ENCODE data around the gene CTBP2. TPM values are rescaled to one million over a fixed set of nuclear protein-coding genes. Genes with fewer than 3 reads are reported as not detected.

CTBP2 gene
- total and polyA plus RNA-seq, 4 donors, result 19.2 to 80.6 (median 63.2) TPM

DNA sequence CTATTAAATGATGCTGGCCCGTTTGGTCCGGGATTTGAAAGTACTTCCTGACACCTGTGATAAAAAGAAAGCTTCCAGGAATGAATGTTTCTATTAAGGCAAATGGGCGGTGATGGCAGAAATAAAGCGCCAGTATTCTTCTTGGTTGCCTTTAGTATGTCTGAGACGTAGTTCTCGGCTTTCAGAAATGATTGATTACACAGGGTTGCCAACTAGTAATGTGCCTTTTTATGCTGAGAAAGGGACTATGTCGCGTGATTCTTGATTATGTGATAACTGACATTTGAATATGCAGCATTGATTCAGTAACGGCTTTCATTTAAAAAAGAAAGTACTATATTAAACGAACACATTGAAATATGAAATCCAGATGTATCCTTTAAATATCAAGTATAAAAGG is 204.5 kb downstream of the CTBP2 start:
- Histone ChIP-seq H3K36me3 (ENCODE audit: control insufficient read depth in 4 of 4, insufficient read depth in 4 of 4, low read length in 4 of 4) (peaks cover 0 to 2% (median 0%) of the 10 kb centered on the region in 4 donors), H3K9ac (ENCODE audit: insufficient read depth in 1 of 2, low read length in 2 of 2) (peak overlapping the region in 1 of 2 donors; percentile 64), H3K4me1 (ENCODE audit: control insufficient read depth in 5 of 5, insufficient read depth in 5 of 5, low read length in 5 of 5) (peaks cover 2 to 23% (median 8%) of the 10 kb centered on the region in 5 donors), H3K9me3 (ENCODE audit: control insufficient read depth in 4 of 4, insufficient read depth in 3 of 4, low read length in 3 of 4) (no peaks in the 10 kb centered on the region), H3K27me3 (ENCODE audit: control insufficient read depth in 3 of 3, insufficient read depth in 3 of 3, low read length in 2 of 3) (no peaks in the 10 kb centered on the region), H3K27ac (ENCODE audit: low read depth in 1 of 2, low read length in 1 of 2) (no peak overlapping the region), H3K4me3 (no peak overlapping the region)
- no peak for TF ChIP-seq CTCF (IDR thresholded peaks at IDR 0.05; ENCODE audit: control extremely low read depth, extremely low read depth)
- WGBS, 2 donors, result 69 to 74% methylated on average over 10 of the region's 10 CpGs
- DNase-seq, result peak; percentile 18 to 89 (median 87)
- ATAC-seq (ENCODE audit: insufficient read depth, low FRiP score), result no peak

GRCh38 chr10:124955243-124955642 is 205.1 kb downstream of the CTBP2 start:
- TF ChIP-seq CTCF (IDR thresholded peaks at IDR 0.05; ENCODE audit: control extremely low read depth, extremely low read depth), result no peak
- Histone ChIP-seq H3K9ac (ENCODE audit: insufficient read depth in 1 of 2, low read length in 2 of 2) (no peak overlapping the region), H3K27ac (ENCODE audit: low read depth in 1 of 2, low read length in 1 of 2) (no peak overlapping the region)

DNA sequence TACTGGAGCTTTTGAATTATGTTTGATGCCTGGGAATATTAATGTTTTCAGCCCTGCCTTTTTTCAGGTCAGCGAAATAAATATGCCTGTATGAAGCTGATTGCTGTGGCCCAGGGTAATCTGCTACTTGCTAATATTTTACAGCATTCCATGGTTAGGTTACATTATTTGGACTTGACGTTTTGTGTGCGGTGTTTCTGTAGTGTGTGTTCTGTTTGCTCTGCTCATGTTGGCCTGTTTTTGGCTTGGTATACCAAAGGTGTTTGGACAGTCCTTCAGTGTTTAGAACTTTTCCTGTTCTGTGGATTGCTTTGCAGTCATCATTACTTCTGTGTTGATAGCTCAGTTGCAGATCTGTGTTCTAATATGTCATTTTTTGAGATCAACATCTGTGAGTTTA is 206.9 kb downstream of the CTBP2 start:
- WGBS, 2 donors, result 71 to 77% methylated on average over 3 of the region's 3 CpGs

More at GRCh38 chr10:124955243-124955642, 205.1 kb downstream of the CTBP2 start:
- DNase-seq (peak; percentile 26 to 83 (median 76)), ATAC-seq (ENCODE audit: insufficient read depth, low FRiP score) (no peak)
- Histone ChIP-seq H3K9me3 (ENCODE audit: control insufficient read depth in 4 of 4, insufficient read depth in 3 of 4, low read length in 3 of 4) (no peaks in the 10 kb centered on the region), H3K36me3 (ENCODE audit: control insufficient read depth in 4 of 4, insufficient read depth in 4 of 4, low read length in 4 of 4) (peaks cover 0 to 2% (median 0%) of the 10 kb centered on the region in 4 donors), H3K4me3 (no peak overlapping the region), H3K4me1 (ENCODE audit: control insufficient read depth in 5 of 5, insufficient read depth in 5 of 5, low read length in 5 of 5) (peaks cover 2 to 23% (median 8%) of the 10 kb centered on the region in 5 donors), H3K27me3 (ENCODE audit: control insufficient read depth in 3 of 3, insufficient read depth in 3 of 3, low read length in 2 of 3) (no peaks in the 10 kb centered on the region)
- WGBS, 2 donors, result 67 to 75% methylated on average over 7 of the region's 7 CpGs

More for the DNA sequence above, 206.9 kb downstream of the CTBP2 start:
- H3K27me3 ChIP-seq (ENCODE audit: control insufficient read depth in 3 of 3, insufficient read depth in 3 of 3, low read length in 2 of 3), result no peaks in the 10 kb centered on the region
- H3K9ac ChIP-seq (ENCODE audit: insufficient read depth in 1 of 2, low read length in 2 of 2), result no peak overlapping the region
- H3K36me3 ChIP-seq (ENCODE audit: control insufficient read depth in 4 of 4, insufficient read depth in 4 of 4, low read length in 4 of 4), result peaks cover 0 to 4% (median 2%) of the 10 kb centered on the region in 4 donors
- peaks cover 2 to 23% (median 8%) of the 10 kb centered on the region in 5 donors for H3K4me1 ChIP-seq (ENCODE audit: control insufficient read depth in 5 of 5, insufficient read depth in 5 of 5, low read length in 5 of 5)
- TF ChIP-seq CTCF (IDR thresholded peaks at IDR 0.05; ENCODE audit: control extremely low read depth, extremely low read depth), result no peak
- ATAC-seq (ENCODE audit: insufficient read depth, low FRiP score), result no peak
- DNase-seq, result no peak
- H3K4me3 ChIP-seq, result no peak overlapping the region
- H3K9me3 ChIP-seq (ENCODE audit: control insufficient read depth in 4 of 4, insufficient read depth in 3 of 4, low read length in 3 of 4), result no peaks in the 10 kb centered on the region
- H3K27ac ChIP-seq (ENCODE audit: low read depth in 1 of 2, low read length in 1 of 2), result no peak overlapping the region
